ENCODE results near the gene TGFB2.

GRCh38 chr1:218444588-218444987 lies 99.5 kb downstream of the TGFB2 start:
- TF ChIP-seq EZH2phosphoT487 (IDR thresholded peaks at IDR 0.05; ENCODE audit: insufficient read depth, low read depth) (no peak), EZH2 (IDR thresholded peaks at IDR 0.05; ENCODE audit: insufficient read depth, poor library complexity, severe bottlenecking) (no peak)

Data from GM23248 (cell line).